Non-pigmented ciliary epithelial cell (primary cell): Measurements from ENCODE around the gene ALG14.
"Not testable (repeated sequence)": the region's sequence is repeated elsewhere in the genome, so short reads cannot be mapped to it uniquely, and the experiment has no call there.

Source experiments
- DNase-seq: peaks from one replicate; pipeline ENCODE4 v3.0.0-alpha.2; 2010; ENCODE audit warnings: low read depth

The ALG14 gene

GRCh38 chr1:94953746-94954145 is 119.0 kb downstream of the ALG14 start:
- no peak for DNase-seq

- no peak for DNase-seq
Measured at GRCh38 chr1:94953107-94953506, 119.6 kb downstream of the ALG14 start.

- no peak for DNase-seq
Measured at GRCh38 chr1:94952539-94952938, 120.2 kb downstream of the ALG14 start.

GRCh38 chr1:94951509-94952208 is 121.1 kb downstream of the ALG14 start:
- no peak for DNase-seq

GRCh38 chr1:94951046-94951445 is 121.7 kb downstream of the ALG14 start:
- no peak for DNase-seq

GRCh38 chr1:94949681-94950661 is 122.8 kb downstream of the ALG14 start:
- no peak for DNase-seq

GRCh38 chr1:94947437-94947836 is 125.3 kb downstream of the ALG14 start:
- DNase-seq = peak; percentile 75

GRCh38 chr1:94946886-94947285 is 125.9 kb downstream of the ALG14 start:
- no peak for DNase-seq

GRCh38 chr1:94942171-94943128 is 130.3 kb downstream of the ALG14 start:
- no peak for DNase-seq

- not testable (repeated sequence) for DNase-seq
Measured at GRCh38 chr1:94941480-94941879, 131.3 kb downstream of the ALG14 start.

- no peak for DNase-seq
Measured at GRCh38 chr1:94940738-94941137, 132.0 kb downstream of the ALG14 start.

GRCh38 chr1:94937820-94938219 is 134.9 kb downstream of the ALG14 start:
- no peak for DNase-seq

- DNase-seq = no peak
Measured at GRCh38 chr1:94936861-94937620, 135.7 kb downstream of the ALG14 start.

- no peak for DNase-seq
Measured at GRCh38 chr1:94935476-94935875, 137.3 kb downstream of the ALG14 start.

GRCh38 chr1:94935034-94935433 is 137.7 kb downstream of the ALG14 start:
- no peak for DNase-seq

GRCh38 chr1:94934551-94934950 is 138.2 kb downstream of the ALG14 start:
- DNase-seq = no peak

GRCh38 chr1:94931254-94931841 is 141.4 kb downstream of the ALG14 start:
- DNase-seq = no peak

GRCh38 chr1:94929351-94930217 is 143.2 kb downstream of the ALG14 start:
- DNase-seq = no peak

- no peak for DNase-seq
Measured at GRCh38 chr1:94928293-94928939, 144.3 kb downstream of the ALG14 start.
